ENCODE measurements around the gene HES1.
A peak's percentile ranks its signal among the peaks of the same experiment; 100 is the strongest.
"Not testable (repeated sequence)": the region's sequence is repeated elsewhere in the genome, so short reads cannot be mapped to it uniquely, and the experiment has no call there.

HES1 gene

DNA sequence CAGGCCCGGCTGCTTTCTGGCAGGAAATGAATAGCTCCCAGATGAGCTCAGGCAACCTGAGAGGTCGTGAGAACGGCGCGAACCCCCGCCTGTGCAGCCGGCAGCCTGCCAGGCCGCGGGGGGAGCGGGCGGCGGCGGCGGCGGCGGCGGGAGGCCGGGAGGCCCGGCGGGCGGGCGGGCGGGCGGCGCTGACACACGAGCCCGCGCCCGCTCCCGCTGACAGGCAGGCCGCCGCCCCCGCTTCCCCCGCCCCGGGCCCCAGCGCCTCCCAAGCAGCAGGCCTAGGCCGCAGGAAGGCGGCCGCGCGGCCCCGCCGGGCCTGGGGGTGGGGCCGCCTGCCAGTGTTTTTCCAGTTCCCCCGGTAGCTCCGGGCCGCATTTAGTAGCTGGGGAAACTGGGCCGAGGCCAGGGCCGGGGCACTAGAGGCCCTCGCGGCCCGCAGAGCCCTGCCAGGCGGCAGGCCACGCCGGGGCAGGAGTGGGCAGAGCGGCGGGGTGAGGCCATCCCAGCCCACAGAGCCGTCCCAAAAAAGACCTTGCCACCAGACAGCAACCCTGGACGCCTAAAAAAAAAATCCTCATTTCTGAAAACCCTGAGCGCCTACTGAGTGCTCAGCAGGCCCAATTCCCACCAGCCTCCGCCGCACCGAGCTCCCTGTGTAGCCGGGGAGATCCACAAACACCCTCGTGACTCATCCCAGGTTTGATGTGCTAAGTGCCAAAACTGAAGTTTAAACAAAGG, 5.6 kb downstream of the HES1 start:
- H3K4me3 ChIP-seq (replicated peaks; ENCODE audit: low read depth, low read length): peak overlapping the region; percentile 16; the same call in 1 of the 2 replicates
- DNase-seq (ENCODE audit: extremely low read depth, low read depth): no peak
- no peak for TF ChIP-seq CTCF (IDR thresholded peaks at IDR 0.05; ENCODE audit: low read depth, low read length, missing control alignments)

- TF ChIP-seq CTCF (IDR thresholded peaks at IDR 0.05; ENCODE audit: low read depth, low read length, missing control alignments): no peak
- no peak for DNase-seq (ENCODE audit: extremely low read depth, low read depth)
- no peak overlapping the region for H3K4me3 ChIP-seq (replicated peaks; ENCODE audit: low read depth, low read length)
These were observed 6.4 kb downstream of the HES1 start for GRCh38 chr3:194142156-194142910.

GRCh38 chr3:194145702-194146101, 9.8 kb downstream of the HES1 start:
- no peak overlapping the region for H3K4me3 ChIP-seq (replicated peaks; ENCODE audit: low read depth, low read length)
- TF ChIP-seq CTCF (IDR thresholded peaks at IDR 0.05; ENCODE audit: low read depth, low read length, missing control alignments): no peak
- no peak for DNase-seq (ENCODE audit: extremely low read depth, low read depth)

- DNase-seq (ENCODE audit: extremely low read depth, low read depth): no peak
- TF ChIP-seq CTCF (IDR thresholded peaks at IDR 0.05; ENCODE audit: low read depth, low read length, missing control alignments): no peak
- no peak overlapping the region for H3K4me3 ChIP-seq (replicated peaks; ENCODE audit: low read depth, low read length)
These were observed 11.7 kb downstream of the HES1 start for GRCh38 chr3:194147679-194148078.

DNA sequence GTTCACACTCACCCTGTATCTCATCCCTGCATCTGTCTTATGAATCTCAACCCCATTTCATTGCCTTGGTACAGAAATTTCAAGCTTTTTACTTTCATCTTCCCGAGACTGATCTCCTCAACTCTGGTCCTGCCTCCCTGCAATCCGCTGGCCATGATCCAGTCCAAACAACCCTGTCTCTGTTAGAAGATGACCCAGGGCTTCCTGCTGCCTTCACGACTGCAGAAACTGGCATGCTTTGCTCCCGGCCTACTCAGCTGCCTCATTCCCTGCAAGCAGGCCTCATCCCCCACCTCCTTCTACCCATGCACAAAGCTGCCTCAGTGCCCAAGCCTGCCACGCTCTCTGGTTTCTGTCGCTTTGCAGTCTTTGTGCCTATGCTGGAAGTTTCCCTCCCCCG, 12.4 kb downstream of the HES1 start:
- H3K4me3 ChIP-seq (replicated peaks; ENCODE audit: low read depth, low read length): no peak overlapping the region
- no peak for DNase-seq (ENCODE audit: extremely low read depth, low read depth)
- no peak for TF ChIP-seq CTCF (IDR thresholded peaks at IDR 0.05; ENCODE audit: low read depth, low read length, missing control alignments)

DNA sequence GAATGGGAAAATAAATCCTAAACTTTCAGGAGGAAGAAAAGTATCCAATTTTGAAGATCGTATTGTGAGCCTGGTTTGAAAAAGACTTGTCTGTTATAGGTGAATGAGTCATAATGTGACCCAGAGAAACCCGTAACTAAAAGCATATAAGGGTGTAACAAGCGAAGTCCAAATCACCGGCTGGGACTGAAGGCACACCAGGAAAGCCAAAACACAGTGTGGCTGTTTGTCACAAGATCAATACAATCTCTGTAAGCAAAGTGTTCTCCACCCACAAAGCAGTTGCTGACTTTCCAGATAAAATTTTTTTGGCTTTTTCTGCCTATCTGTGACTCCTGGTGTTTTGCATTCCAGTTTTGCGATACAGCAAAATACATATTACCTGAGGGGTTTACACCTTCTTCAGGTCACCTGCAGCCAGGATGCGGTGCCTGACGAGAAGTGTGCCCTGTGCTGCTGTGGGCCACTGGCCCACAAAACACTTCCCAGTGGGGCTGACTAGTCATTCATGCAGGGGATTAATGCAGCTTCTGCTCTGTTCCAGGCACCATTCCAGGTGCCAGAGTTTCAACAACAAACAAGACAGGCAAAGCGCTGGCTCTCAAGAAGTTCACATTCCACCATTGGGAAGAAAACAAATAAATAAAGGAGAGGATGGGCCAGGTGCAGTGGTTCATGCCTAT, 14.4 kb downstream of the HES1 start:
- H3K4me3 ChIP-seq (replicated peaks; ENCODE audit: low read depth, low read length): no peak overlapping the region
- no peak for TF ChIP-seq CTCF (IDR thresholded peaks at IDR 0.05; ENCODE audit: low read depth, low read length, missing control alignments)
- no peak for DNase-seq (ENCODE audit: extremely low read depth, low read depth)

DNA sequence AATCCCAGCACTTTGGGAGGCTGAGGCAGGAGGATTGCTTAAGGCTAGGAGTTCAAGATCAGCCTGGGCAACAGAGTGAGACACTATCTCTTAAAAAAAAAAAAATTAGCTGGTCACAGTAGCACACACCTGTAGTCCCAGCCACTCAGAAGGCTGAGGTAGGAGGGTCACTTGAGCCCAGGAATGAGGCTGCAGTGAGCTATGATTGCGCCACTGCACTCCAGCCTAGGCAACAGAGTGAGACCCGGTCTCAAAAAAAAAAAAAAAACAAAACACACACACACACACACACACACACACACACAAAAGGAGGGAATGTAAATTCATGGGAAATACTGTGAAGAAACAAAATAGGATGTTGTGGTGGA, 15.0 kb downstream of the HES1 start:
- not testable (repeated sequence) for H3K4me3 ChIP-seq (replicated peaks; ENCODE audit: low read depth, low read length); DNase-seq (ENCODE audit: extremely low read depth, low read depth)

Measured in HFF-Myc (cell line).